HCT116 (cell line): ENCODE data around the gene XKR7. TPM values are rescaled to one million over a fixed set of nuclear protein-coding genes. Genes with fewer than 3 reads are reported as not detected.
A peak's percentile ranks its signal among the peaks of the same experiment; 100 is the strongest.

Experiments
- ATAC-seq: fragments of 200-7000 bp; cut with Tn5 transposase; 2 replicates; pipeline ENCODE4 v1.9.1; 2020; ENCODE audit warnings: mild to moderate bottlenecking, moderate library complexity
- BruUV-seq: library from RNA; stranded (reverse); fragments of 400-500 nt; replicated peaks from 2 replicates; lab custom pipeline; 2021; lab: Mats Ljungman, UMichigan
- CTCF ChIA-PET: fragments of 300-600 bp; sonication (Branson Sonifier 250); formaldehyde crosslinking; loops from one replicate; lab custom pipeline; 2021; ENCODE audit warnings: antibody characterized with exemption; lab: Charles Lee
- POLR2A ChIA-PET: fragments of 300-600, 350-600 bp; sonication (Branson Sonifier 250); formaldehyde crosslinking; loops from one replicate; lab custom pipeline; 2021; ENCODE audit warnings: antibody characterized with exemption; lab: Charles Lee
- RAD21 ChIA-PET, 2 experiments: fragments of 300-600 bp; sonication (Branson Sonifier 250); formaldehyde crosslinking; loops; one replicate each; lab custom pipeline; 2023; ENCODE audit warnings: low total read pairs in 2 of 2; ENCODE audit not compliant: uncharacterized antibody in 2 of 2, unreplicated experiment in 2 of 2, low non-redundant PET in 1 of 2; lab: Charles Lee
- DNase-seq: peaks from one replicate; pipeline ENCODE4 v3.0.0-alpha.2; 2010; ENCODE audit warnings: low read depth, low spot score
- H2AFZ ChIP-seq: fragments of 200-600 bp; shearing (Covaris generic), sonication (generic); 2 replicates; pipeline ENCODE4 v1.6.1; 2017; ENCODE audit warnings: low read depth, mixed run types, mixed read lengths, antibody characterized with exemption, low read length; ENCODE audit not compliant: poor library complexity, severe bottlenecking
- H3K27ac ChIP-seq: 2 replicates; pipeline ENCODE4 v1.5.1; 2012; ENCODE audit warnings: low read depth, low read length
- H3K27me3 ChIP-seq: fragments of 200-600 bp; sonication (generic); 2 replicates; pipeline ENCODE4 v1.6.1; 2016; ENCODE audit warnings: mixed run types, low read length, mixed read lengths; ENCODE audit not compliant: insufficient read depth
- H3K36me3 ChIP-seq, 2 experiments: fragments of 200-500 bp in 1 of 2; fragments of 200-600 bp in 1 of 2; sonication (Bioruptor generic) in 1 of 2; sonication (generic) in 1 of 2; 2 replicates each; pipeline versions ENCODE4 v1.5.1 to v1.6.1; 2014 to 2016; ENCODE audit warnings: low read length in 2 of 2, inconsistent platforms in 1 of 2, mixed read lengths in 1 of 2, mixed run types in 1 of 2; ENCODE audit not compliant: insufficient read depth in 2 of 2, control insufficient read depth in 1 of 2
- H3K4me1 ChIP-seq, 2 experiments: fragments of 200-600 bp in 1 of 2; sonication (generic) in 1 of 2; 2 replicates each; pipeline versions ENCODE4 v1.5.1 to v1.6.1; 2012 to 2017; ENCODE audit warnings: low read length in 2 of 2, inconsistent platforms in 1 of 2, mild to moderate bottlenecking in 1 of 2, mixed read lengths in 1 of 2, mixed run types in 1 of 2, moderate library complexity in 1 of 2; ENCODE audit not compliant: insufficient read depth in 2 of 2, control insufficient read depth in 1 of 2
- H3K4me2 ChIP-seq: fragments of 200-600 bp; sonication (generic); 2 replicates; pipeline ENCODE4 v1.6.1; 2017; ENCODE audit warnings: mixed run types, low read length, mixed read lengths
- H3K4me3 ChIP-seq, 2 experiments: fragments of 200-600 bp in 1 of 2; sonication (generic) in 1 of 2; replicated peaks in 1 of 2; 2 replicates each; pipeline ENCODE4 v1.5.1; 2011 to 2016; ENCODE audit warnings: low read length in 2 of 2, control low read depth in 1 of 2, low read depth in 1 of 2, mild to moderate bottlenecking in 1 of 2, mixed read lengths in 1 of 2, mixed run types in 1 of 2
- H3K79me2 ChIP-seq: fragments of 200-600 bp; sonication (generic); 2 replicates; pipeline ENCODE4 v1.6.1; 2017; ENCODE audit warnings: mild to moderate bottlenecking, mixed run types, low read length, moderate library complexity, mixed read lengths; ENCODE audit not compliant: insufficient read depth
- H3K9ac ChIP-seq: fragments of 200-600 bp; sonication (generic); 2 replicates; pipeline ENCODE4 v1.6.1; 2016; ENCODE audit warnings: low read length, mixed read lengths
- H3K9me2 ChIP-seq: fragments of 200-600 bp; sonication (generic), shearing (Covaris generic); 2 replicates; pipeline ENCODE4 v1.6.1; 2017; ENCODE audit warnings: mixed run types, mild to moderate bottlenecking, moderate library complexity; ENCODE audit not compliant: insufficient read depth
- H3K9me3 ChIP-seq, 2 experiments: fragments of 200-500 bp in 1 of 2; fragments of 200-600 bp in 1 of 2; sonication (Bioruptor generic) in 1 of 2; sonication (generic) in 1 of 2; 2 replicates each; pipeline ENCODE4 v1.6.1; 2014 to 2017; ENCODE audit warnings: low read length in 2 of 2, mixed read lengths in 2 of 2, inconsistent platforms in 1 of 2, low read depth in 1 of 2, mild to moderate bottlenecking in 1 of 2, mixed run types in 1 of 2, moderate library complexity in 1 of 2; ENCODE audit not compliant: control insufficient read depth in 1 of 2, insufficient read depth in 1 of 2
- H4K20me1 ChIP-seq: fragments of 200-600 bp; sonication (generic), shearing (Covaris generic); 2 replicates; pipeline ENCODE4 v1.6.1; 2017; ENCODE audit warnings: mixed run types, mild to moderate bottlenecking, moderate library complexity; ENCODE audit not compliant: insufficient read depth
- CEBPB ChIP-seq: IDR thresholded peaks from 2 replicates; pipeline ENCODE4 v1.6.1; 2012; ENCODE audit warnings: low read depth
- EZH2phosphoT487 ChIP-seq: fragments of 200-600 bp; IDR thresholded peaks from 2 replicates; pipeline ENCODE4 v1.6.1; 2018; ENCODE audit warnings: antibody characterized with exemption, borderline replicate concordance
- TCF7L2 ChIP-seq: IDR thresholded peaks from 2 replicates; pipeline ENCODE4 v1.7.0; 2011; ENCODE audit warnings: borderline replicate concordance, inconsistent platforms; ENCODE audit not compliant: insufficient read depth, insufficient read length; ENCODE audit errors: extremely low read depth
- intact Hi-C: fragments of 100-400 bp; cut with micrococcal nuclease; formaldehyde crosslinking; loops from 2 replicates; pipeline ENCODE4 v1.10.0; 2022
- total RNA-seq: library from RNA; stranded (reverse); gene quantifications from one replicate; pipeline ENCODE4 v1.2.1, GENCODE V29; 2021; ENCODE audit not compliant: unreplicated experiment
- TF ChIP-seq, protein P1 (sequence below): IDR thresholded peaks from 2 replicates; pipeline ENCODE4 v1.6.1; 2012
- TF ChIP-seq, protein P2 (sequence below): IDR thresholded peaks from 2 replicates; pipeline ENCODE4 v1.6.1; 2012
- TF ChIP-seq, protein P3 (sequence below): IDR thresholded peaks from 2 replicates; pipeline ENCODE4 v1.6.1; 2012; ENCODE audit warnings: low read depth
- TF ChIP-seq, protein P4 (sequence below): IDR thresholded peaks from 2 replicates; pipeline ENCODE4 v1.6.1; 2011; ENCODE audit warnings: mild to moderate bottlenecking, low read length, moderate library complexity; ENCODE audit not compliant: insufficient replicate concordance; ENCODE audit errors: extremely low read depth

Gene XKR7
- total RNA-seq, 1 experiment from 2014 or later = not detected

DNA sequence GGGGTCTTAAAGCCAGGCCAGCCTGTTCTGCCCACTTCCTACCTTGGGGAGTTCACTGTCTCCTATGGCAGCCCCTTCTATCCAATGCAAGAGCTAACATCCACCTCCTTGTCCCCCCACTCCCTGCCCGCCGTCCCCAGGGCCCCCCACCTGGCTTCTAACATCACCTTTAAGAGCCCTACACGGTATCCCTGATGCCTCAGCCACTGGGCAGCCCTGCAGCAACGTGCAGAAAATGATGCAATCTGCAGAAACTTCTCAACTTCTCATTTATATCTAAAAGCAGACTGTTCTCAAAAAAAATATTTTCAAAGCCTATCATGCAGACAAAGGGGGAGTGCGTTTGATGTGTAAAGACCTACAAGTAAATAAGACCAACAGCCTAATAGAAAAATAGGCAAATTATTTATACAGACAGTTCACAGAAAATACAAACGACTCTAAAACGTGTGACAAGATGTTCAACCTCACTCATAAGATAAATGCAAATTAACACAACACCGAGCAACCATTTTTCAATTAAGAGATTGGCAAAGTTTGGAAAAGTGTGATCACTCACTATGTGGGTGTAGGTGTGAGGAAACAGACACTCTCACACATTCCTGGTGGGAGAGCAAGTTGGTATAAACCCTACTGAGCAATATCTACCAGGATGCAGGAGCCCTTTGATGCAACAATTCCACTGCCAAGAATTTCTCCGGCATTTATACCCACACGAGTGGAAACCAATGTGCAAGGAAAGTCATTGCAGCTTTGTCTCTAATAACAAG, 69.0 kb downstream of the XKR7 start:
- peaks cover 32% of the 10 kb centered on the region for H3K27me3 ChIP-seq
- H4K20me1 ChIP-seq = no peaks in the 10 kb centered on the region
- no peak overlapping the region for H2AFZ ChIP-seq
- H3K9me3 ChIP-seq = no peaks in the 10 kb centered on the region
- no TSS peak for BruUV-seq
- ChIA-PET RAD21 (no interaction called here), CTCF (no interaction called here), POLR2A (no interaction called here)
- no peak overlapping the region for H3K27ac ChIP-seq
- TF ChIP-seq, protein P1, sequence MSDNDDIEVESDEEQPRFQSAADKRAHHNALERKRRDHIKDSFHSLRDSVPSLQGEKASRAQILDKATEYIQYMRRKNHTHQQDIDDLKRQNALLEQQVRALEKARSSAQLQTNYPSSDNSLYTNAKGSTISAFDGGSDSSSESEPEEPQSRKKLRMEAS = 0 out of 2 replicates have a peak, but pooled peaks have one; percentile 29
- no peak for TF ChIP-seq TCF7L2
- peak; percentile 83 for TF ChIP-seq CEBPB
- TF ChIP-seq, protein P2, sequence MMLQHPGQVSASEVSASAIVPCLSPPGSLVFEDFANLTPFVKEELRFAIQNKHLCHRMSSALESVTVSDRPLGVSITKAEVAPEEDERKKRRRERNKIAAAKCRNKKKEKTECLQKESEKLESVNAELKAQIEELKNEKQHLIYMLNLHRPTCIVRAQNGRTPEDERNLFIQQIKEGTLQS = no peak
- no peak for TF ChIP-seq EZH2phosphoT487
- TF ChIP-seq, protein P3, sequence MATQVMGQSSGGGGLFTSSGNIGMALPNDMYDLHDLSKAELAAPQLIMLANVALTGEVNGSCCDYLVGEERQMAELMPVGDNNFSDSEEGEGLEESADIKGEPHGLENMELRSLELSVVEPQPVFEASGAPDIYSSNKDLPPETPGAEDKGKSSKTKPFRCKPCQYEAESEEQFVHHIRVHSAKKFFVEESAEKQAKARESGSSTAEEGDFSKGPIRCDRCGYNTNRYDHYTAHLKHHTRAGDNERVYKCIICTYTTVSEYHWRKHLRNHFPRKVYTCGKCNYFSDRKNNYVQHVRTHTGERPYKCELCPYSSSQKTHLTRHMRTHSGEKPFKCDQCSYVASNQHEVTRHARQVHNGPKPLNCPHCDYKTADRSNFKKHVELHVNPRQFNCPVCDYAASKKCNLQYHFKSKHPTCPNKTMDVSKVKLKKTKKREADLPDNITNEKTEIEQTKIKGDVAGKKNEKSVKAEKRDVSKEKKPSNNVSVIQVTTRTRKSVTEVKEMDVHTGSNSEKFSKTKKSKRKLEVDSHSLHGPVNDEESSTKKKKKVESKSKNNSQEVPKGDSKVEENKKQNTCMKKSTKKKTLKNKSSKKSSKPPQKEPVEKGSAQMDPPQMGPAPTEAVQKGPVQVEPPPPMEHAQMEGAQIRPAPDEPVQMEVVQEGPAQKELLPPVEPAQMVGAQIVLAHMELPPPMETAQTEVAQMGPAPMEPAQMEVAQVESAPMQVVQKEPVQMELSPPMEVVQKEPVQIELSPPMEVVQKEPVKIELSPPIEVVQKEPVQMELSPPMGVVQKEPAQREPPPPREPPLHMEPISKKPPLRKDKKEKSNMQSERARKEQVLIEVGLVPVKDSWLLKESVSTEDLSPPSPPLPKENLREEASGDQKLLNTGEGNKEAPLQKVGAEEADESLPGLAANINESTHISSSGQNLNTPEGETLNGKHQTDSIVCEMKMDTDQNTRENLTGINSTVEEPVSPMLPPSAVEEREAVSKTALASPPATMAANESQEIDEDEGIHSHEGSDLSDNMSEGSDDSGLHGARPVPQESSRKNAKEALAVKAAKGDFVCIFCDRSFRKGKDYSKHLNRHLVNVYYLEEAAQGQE = no peak
- TF ChIP-seq, protein P4, sequence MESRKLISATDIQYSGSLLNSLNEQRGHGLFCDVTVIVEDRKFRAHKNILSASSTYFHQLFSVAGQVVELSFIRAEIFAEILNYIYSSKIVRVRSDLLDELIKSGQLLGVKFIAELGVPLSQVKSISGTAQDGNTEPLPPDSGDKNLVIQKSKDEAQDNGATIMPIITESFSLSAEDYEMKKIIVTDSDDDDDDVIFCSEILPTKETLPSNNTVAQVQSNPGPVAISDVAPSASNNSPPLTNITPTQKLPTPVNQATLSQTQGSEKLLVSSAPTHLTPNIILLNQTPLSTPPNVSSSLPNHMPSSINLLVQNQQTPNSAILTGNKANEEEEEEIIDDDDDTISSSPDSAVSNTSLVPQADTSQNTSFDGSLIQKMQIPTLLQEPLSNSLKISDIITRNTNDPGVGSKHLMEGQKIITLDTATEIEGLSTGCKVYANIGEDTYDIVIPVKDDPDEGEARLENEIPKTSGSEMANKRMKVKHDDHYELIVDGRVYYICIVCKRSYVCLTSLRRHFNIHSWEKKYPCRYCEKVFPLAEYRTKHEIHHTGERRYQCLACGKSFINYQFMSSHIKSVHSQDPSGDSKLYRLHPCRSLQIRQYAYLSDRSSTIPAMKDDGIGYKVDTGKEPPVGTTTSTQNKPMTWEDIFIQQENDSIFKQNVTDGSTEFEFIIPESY = no peak
- no peak for DNase-seq
- H3K9ac ChIP-seq = no peak overlapping the region
- ATAC-seq = no peak
- H3K36me3 ChIP-seq = no peaks in the 10 kb centered on the region
- no peaks in the 10 kb centered on the region for H3K79me2 ChIP-seq
- intact Hi-C loops = no loop called here
- peaks cover 1 to 2% of the 10 kb centered on the region in 2 experiments; a peak in 2 of 4 replicates for H3K4me1 ChIP-seq
- H3K4me2 ChIP-seq = no peak overlapping the region
- H3K9me2 ChIP-seq = no peaks in the 10 kb centered on the region
- no peak overlapping the region for H3K4me3 ChIP-seq
